ENCODE data around the gene PTDSS2. TPM values are rescaled to one million over a fixed set of nuclear protein-coding genes. Genes with fewer than 3 reads are reported as not detected.

Gene PTDSS2
- total and polyA plus RNA-seq, 2 donors (not counting 1 experiment from before 2014, with no cell fraction given): 22.1 to 29.0 TPM

DNA sequence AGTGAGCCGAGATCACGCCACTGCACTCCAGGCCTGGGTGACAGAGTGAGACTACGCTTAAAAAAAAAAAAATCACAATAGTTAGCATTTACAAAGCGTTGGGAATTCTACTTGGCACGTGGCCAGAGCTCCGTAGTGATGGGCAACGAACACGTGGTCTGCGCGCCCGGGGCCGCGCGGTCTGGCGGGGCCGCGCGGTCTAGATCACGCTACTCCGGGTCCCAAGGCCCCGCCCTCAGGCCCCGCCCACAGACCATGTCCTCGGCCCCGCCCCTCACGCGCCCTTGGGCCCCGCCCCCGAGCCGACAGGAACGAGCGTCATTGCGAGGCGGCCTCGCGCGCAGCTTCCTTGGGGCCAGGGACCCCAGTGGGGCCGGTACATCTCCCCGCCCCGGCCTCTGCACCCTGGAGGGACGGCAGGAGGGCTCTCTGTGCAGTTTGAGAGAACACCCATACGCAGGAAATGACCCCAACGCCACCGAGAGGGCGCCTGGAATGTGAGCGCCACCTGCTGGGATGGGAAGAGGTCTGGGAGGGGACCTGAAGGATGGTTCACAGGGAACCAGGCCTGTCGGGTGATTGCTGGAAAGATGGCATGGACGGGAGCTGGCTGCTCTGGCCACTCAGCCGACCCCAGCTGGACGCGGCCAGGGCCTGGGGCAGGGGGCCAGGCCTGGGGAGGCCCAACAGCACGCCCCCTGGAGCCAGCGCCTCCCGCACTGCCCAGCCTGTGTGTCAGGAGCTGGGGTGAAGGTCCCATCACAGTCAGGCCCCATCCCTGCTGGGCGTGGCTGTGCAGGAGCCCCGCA is 2.0 kb upstream of the PTDSS2 start:
- peak; percentile 95 for DNase-seq
- 4% methylated on average over 53 of the region's 55 CpGs for WGBS (ENCODE audit: insufficient coverage)
- ChIA-PET CTCF (interaction anchor here (0.7 to 4.8 kb wide), 17 partner anchors 8 to 240 kb away, joined by 3 to 34 read pairs (median 7); partner anchors contain the start of genes BET1L, IFITM2, RIC8A and RNH1), POLR2A (interaction anchor here (0.6 to 2.8 kb wide), 8 partner anchors 31 to 241 kb away, joined by 3 to 23 read pairs (median 4); partner anchors contain the start of genes BET1L, HRAS, RIC8A and RNH1)
- Histone ChIP-seq H3K36me3 (replicated peaks in 1 of 2; ENCODE audit: control extremely low read depth in 1 of 2, control insufficient read depth in 1 of 2, extremely low read depth in 1 of 2, insufficient read depth in 2 of 2, low read length in 1 of 2) (no peaks in the 10 kb centered on the region), H3K4me1 (ENCODE audit: control insufficient read depth in 2 of 2, insufficient read depth in 2 of 2, low read length in 2 of 2) (peaks cover 29 to 43% of the 10 kb centered on the region in 2 donors), H3K9ac (ENCODE audit: low read length) (peak overlapping the region; percentile 83), H3K27me3 (replicated peaks in 1 of 4; ENCODE audit: control extremely low read depth in 1 of 4, control insufficient read depth in 3 of 4, insufficient read depth in 4 of 4, low read length in 3 of 4) (no peaks in the 10 kb centered on the region), H4K20me1 (ENCODE audit: control insufficient read depth, insufficient read depth, low read length, poor library complexity, severe bottlenecking) (no peaks in the 10 kb centered on the region), H3K4me2 (replicated peaks; ENCODE audit: low read depth, low read length, poor library complexity, severe bottlenecking) (peak overlapping the region; percentile 90), H3K4me3 (ENCODE audit: control extremely low read depth in 1 of 5, extremely low read depth in 1 of 5, insufficient read depth in 1 of 5, low read depth in 2 of 5, low read length in 4 of 5) (peak overlapping the region; percentile 53 to 85 (median 69)), H3K9me3 (ENCODE audit: control extremely low read depth in 1 of 3, control insufficient read depth in 2 of 3, insufficient read depth in 1 of 3, low read length in 2 of 3) (no peaks in the 10 kb centered on the region), H3K79me2 (ENCODE audit: control insufficient read depth, insufficient read depth, low read length) (peaks cover 25% of the 10 kb centered on the region), H3K27ac (ENCODE audit: low read length in 2 of 2) (peak overlapping the region; percentile 88 to 93), H2AFZ (ENCODE audit: insufficient read depth, low read depth, low read length, poor library complexity, severe bottlenecking) (peak overlapping the region; percentile 91)
- no peaks in the 10 kb centered on the region for H3K9me3 Mint-ChIP-seq (ENCODE audit: insufficient read depth)
- TF ChIP-seq, protein P1, sequence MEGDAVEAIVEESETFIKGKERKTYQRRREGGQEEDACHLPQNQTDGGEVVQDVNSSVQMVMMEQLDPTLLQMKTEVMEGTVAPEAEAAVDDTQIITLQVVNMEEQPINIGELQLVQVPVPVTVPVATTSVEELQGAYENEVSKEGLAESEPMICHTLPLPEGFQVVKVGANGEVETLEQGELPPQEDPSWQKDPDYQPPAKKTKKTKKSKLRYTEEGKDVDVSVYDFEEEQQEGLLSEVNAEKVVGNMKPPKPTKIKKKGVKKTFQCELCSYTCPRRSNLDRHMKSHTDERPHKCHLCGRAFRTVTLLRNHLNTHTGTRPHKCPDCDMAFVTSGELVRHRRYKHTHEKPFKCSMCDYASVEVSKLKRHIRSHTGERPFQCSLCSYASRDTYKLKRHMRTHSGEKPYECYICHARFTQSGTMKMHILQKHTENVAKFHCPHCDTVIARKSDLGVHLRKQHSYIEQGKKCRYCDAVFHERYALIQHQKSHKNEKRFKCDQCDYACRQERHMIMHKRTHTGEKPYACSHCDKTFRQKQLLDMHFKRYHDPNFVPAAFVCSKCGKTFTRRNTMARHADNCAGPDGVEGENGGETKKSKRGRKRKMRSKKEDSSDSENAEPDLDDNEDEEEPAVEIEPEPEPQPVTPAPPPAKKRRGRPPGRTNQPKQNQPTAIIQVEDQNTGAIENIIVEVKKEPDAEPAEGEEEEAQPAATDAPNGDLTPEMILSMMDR (IDR thresholded peaks at IDR 0.05): peak; percentile 74
- no peak for TF ChIP-seq EZH2 (IDR thresholded peaks at IDR 0.05; ENCODE audit: borderline replicate concordance, insufficient read depth, low read depth, low read length, poor library complexity, severe bottlenecking)
- intact Hi-C loops (cut with micrococcal nuclease): loop anchor here (1.0 to 2.0 kb wide), 5 partner anchors 33 to 317 kb away; partner anchors contain the start of gene SIGIRR
- ATAC-seq (ENCODE audit: low read depth): peak; percentile 73
- peak overlapping the region; percentile 96 for H3K27ac Mint-ChIP-seq
- peak overlapping the region; percentile 98 for H3K4me3 Mint-ChIP-seq
- H3K4me1 Mint-ChIP-seq: peaks cover 26% of the 10 kb centered on the region
- no peaks in the 10 kb centered on the region for H3K27me3 Mint-ChIP-seq

All from B cell (primary cell).